H1 (cell line): Measurements from ENCODE around the gene ZNF646. TPM values are rescaled to one million over a fixed set of nuclear protein-coding genes. Genes with fewer than 3 reads are reported as not detected.

Source experiments
- CTCF ChIA-PET: fragments of 300-600 bp; sonication (Branson Sonifier 250); formaldehyde crosslinking; loops from one replicate; lab custom pipeline; 2021; ENCODE audit not compliant: partially characterized antibody; lab: Charles Lee
- POLR2A ChIA-PET: fragments of 300-600 bp; sonication (Branson Sonifier 250); formaldehyde crosslinking; loops from one replicate; lab custom pipeline; 2021; ENCODE audit warnings: inconsistent platforms; ENCODE audit not compliant: partially characterized antibody; lab: Charles Lee
- DNase-seq, 2 experiments: peaks; one replicate each; pipeline versions ENCODE4 v3.0.0 to v3.0.0-alpha.2; 2010 to 2022; ENCODE audit warnings: low spot score in 2 of 2, low read depth in 1 of 2, mixed read lengths in 1 of 2
- FAIRE-seq: peaks from 2 replicates; lab custom pipeline; 2011; peaks lifted over from hg19 to GRCh38; lab: Jason Lieb, UNC
- H2AFZ ChIP-seq: 2 replicates; pipeline ENCODE4 v1.8.1; 2012; ENCODE audit warnings: low read length, inconsistent platforms
- H2AK5ac ChIP-seq: 2 replicates; pipeline ENCODE4 v1.6.1; 2013; ENCODE audit warnings: low read depth, low read length
- H2BK120ac ChIP-seq: replicated peaks from 2 replicates; pipeline ENCODE3; 2013; ENCODE audit warnings: low read depth, low read length, inconsistent platforms
- H2BK12ac ChIP-seq: 2 replicates; pipeline ENCODE4 v1.6.1; 2013; ENCODE audit warnings: low read depth, low read length
- H2BK15ac ChIP-seq: 2 replicates; pipeline ENCODE4 v1.6.1; 2013; ENCODE audit warnings: low read length
- H2BK20ac ChIP-seq: 2 replicates; pipeline ENCODE4 v1.6.1; 2013; ENCODE audit warnings: low read length
- H2BK5ac ChIP-seq: 2 replicates; pipeline ENCODE4 v1.6.1; 2013; ENCODE audit warnings: low read depth, low read length
- H3K14ac ChIP-seq: 2 replicates; pipeline ENCODE4 v1.6.1; 2013; ENCODE audit warnings: inconsistent platforms; ENCODE audit not compliant: insufficient read length
- H3K18ac ChIP-seq: 2 replicates; pipeline ENCODE4 v1.6.1; 2013; ENCODE audit warnings: low read length; ENCODE audit errors: extremely low read depth
- H3K23ac ChIP-seq: 2 replicates; pipeline ENCODE4 v1.6.1; 2013; ENCODE audit warnings: inconsistent platforms; ENCODE audit not compliant: insufficient read length
- H3K23me2 ChIP-seq: 2 replicates; pipeline ENCODE4 v1.6.1; 2013; ENCODE audit warnings: low read depth, low read length
- H3K27ac ChIP-seq: 2 replicates; pipeline ENCODE4 v1.6.1; 2011; ENCODE audit warnings: low read depth, low read length, inconsistent platforms
- H3K27me3 ChIP-seq, 4 experiments: replicated peaks in 1 of 4; 1 replicate in 1 of 4; 2 replicates in 3 of 4; pipeline versions ENCODE4 v1.6.1 to v1.8.1; 2011 to 2013; ENCODE audit warnings: low read length in 3 of 4, mild to moderate bottlenecking in 3 of 4, inconsistent platforms in 2 of 4, mixed read lengths in 2 of 4, moderate library complexity in 1 of 4; ENCODE audit not compliant: control insufficient read depth in 3 of 4, insufficient read depth in 3 of 4; ENCODE audit errors: extremely low read depth in 1 of 4
- H3K36me3 ChIP-seq, 4 experiments: 2 replicates each; pipeline versions ENCODE4 v1.6.1 to v1.8.1; 2011 to 2013; ENCODE audit warnings: mild to moderate bottlenecking in 4 of 4, low read length in 3 of 4, moderate library complexity in 2 of 4, control low read depth in 1 of 4, inconsistent platforms in 1 of 4; ENCODE audit not compliant: insufficient read depth in 4 of 4, control insufficient read depth in 2 of 4
- H3K4ac ChIP-seq: replicated peaks from 2 replicates; pipeline ENCODE3; 2013; ENCODE audit warnings: low read length, low read depth, mixed read lengths, inconsistent platforms; ENCODE audit not compliant: insufficient read length
- H3K4me1 ChIP-seq, 4 experiments: replicated peaks in 1 of 4; 1 replicate in 1 of 4; 2 replicates in 3 of 4; pipeline versions ENCODE4 v1.6.1 to v1.8.1; 2011 to 2013; ENCODE audit warnings: low read length in 3 of 4, inconsistent platforms in 2 of 4, mixed read lengths in 1 of 4; ENCODE audit not compliant: insufficient read depth in 4 of 4, control insufficient read depth in 3 of 4
- H3K4me2 ChIP-seq, 2 experiments: 2 replicates each; pipeline versions ENCODE4 v1.6.1 to v1.8.1; 2011 to 2013; ENCODE audit warnings: low read depth in 2 of 2, low read length in 2 of 2, control low read depth in 1 of 2, inconsistent platforms in 1 of 2, mild to moderate bottlenecking in 1 of 2; ENCODE audit not compliant: insufficient read depth in 1 of 2
- H3K4me3 ChIP-seq, 4 experiments: fragments of 200-600, 300-600 bp in 1 of 4; sonication (generic), shearing (Covaris generic), sonication (Bioruptor Twin) in 1 of 4; 2 replicates each; pipeline versions ENCODE4 v1.5.1 to v1.8.1; 2011 to 2016; ENCODE audit warnings: low read length in 4 of 4, low read depth in 3 of 4, control low read depth in 2 of 4, inconsistent platforms in 2 of 4, mild to moderate bottlenecking in 2 of 4, mixed read lengths in 1 of 4, moderate library complexity in 1 of 4; ENCODE audit not compliant: insufficient read depth in 2 of 4; ENCODE audit errors: extremely low read depth in 1 of 4
- H3K56ac ChIP-seq: replicated peaks from 2 replicates; pipeline ENCODE3; 2013; ENCODE audit warnings: low read depth, mild to moderate bottlenecking, mixed read lengths, low read length, inconsistent platforms; ENCODE audit not compliant: insufficient read length
- H3K79me1 ChIP-seq: 2 replicates; pipeline ENCODE4 v1.6.1; 2013; ENCODE audit warnings: low read depth, low read length, control low read depth
- H3K79me2 ChIP-seq, 2 experiments: 2 replicates each; pipeline versions ENCODE4 v1.6.1 to v1.8.1; 2012 to 2013; ENCODE audit warnings: low read length in 2 of 2, mild to moderate bottlenecking in 2 of 2, inconsistent platforms in 1 of 2; ENCODE audit not compliant: insufficient read depth in 2 of 2, control insufficient read depth in 1 of 2
- H3K9ac ChIP-seq, 4 experiments: replicated peaks in 1 of 4; 1 replicate in 1 of 4; 2 replicates in 3 of 4; pipeline versions ENCODE4 v1.6.1 to v1.8.1; 2011 to 2013; ENCODE audit warnings: low read depth in 3 of 4, low read length in 3 of 4, control low read depth in 2 of 4, mild to moderate bottlenecking in 2 of 4, moderate library complexity in 2 of 4, inconsistent platforms in 1 of 4; ENCODE audit errors: extremely low read depth in 1 of 4
- H3K9me3 ChIP-seq, 2 experiments: 2 replicates each; pipeline versions ENCODE4 v1.6.1 to v1.8.1; 2012 to 2013; ENCODE audit warnings: mild to moderate bottlenecking in 2 of 2, moderate library complexity in 2 of 2, control low read depth in 1 of 2, inconsistent platforms in 1 of 2, low read depth in 1 of 2, low read length in 1 of 2, mixed read lengths in 1 of 2; ENCODE audit not compliant: insufficient read depth in 2 of 2
- H4K20me1 ChIP-seq, 2 experiments: replicated peaks in 1 of 2; 2 replicates each; pipeline versions ENCODE3 to v1.8.1; 2011 to 2013; ENCODE audit warnings: inconsistent platforms in 2 of 2, low read length in 2 of 2, mild to moderate bottlenecking in 1 of 2; ENCODE audit not compliant: insufficient read depth in 2 of 2, control insufficient read depth in 1 of 2
- H4K5ac ChIP-seq: 2 replicates; pipeline ENCODE4 v1.6.1; 2013; ENCODE audit warnings: low read length, low read depth, mixed read lengths, inconsistent platforms; ENCODE audit not compliant: insufficient read length
- H4K8ac ChIP-seq: 2 replicates; pipeline ENCODE4 v1.8.0; 2013; ENCODE audit warnings: mild to moderate bottlenecking, moderate library complexity, low read length, inconsistent platforms; ENCODE audit not compliant: insufficient read depth; ENCODE audit errors: extremely low read depth
- H4K91ac ChIP-seq: replicated peaks from 2 replicates; pipeline ENCODE3; 2013; ENCODE audit warnings: low read length, mixed read lengths, inconsistent platforms; ENCODE audit not compliant: insufficient read length
- CEBPB ChIP-seq: IDR thresholded peaks from 2 replicates; pipeline ENCODE4 v1.6.1; 2012; ENCODE audit warnings: low read depth, low read length
- CHD2 ChIP-seq: IDR thresholded peaks from 2 replicates; pipeline ENCODE4 v1.6.1; 2012; ENCODE audit warnings: low read length, improper control_type of control experiment
- KDM4A ChIP-seq: IDR thresholded peaks from one replicate; pipeline ENCODE4 v1.7.1; 2012; ENCODE audit warnings: low read depth, mild to moderate bottlenecking, moderate library complexity, low read length, inconsistent platforms; ENCODE audit not compliant: severe bottlenecking
- MAFK ChIP-seq: IDR thresholded peaks from 2 replicates; pipeline ENCODE4 v1.6.1; 2012; ENCODE audit warnings: low read depth, mild to moderate bottlenecking, improper control_type of control experiment, low read length
- NRF1 ChIP-seq: IDR thresholded peaks from 2 replicates; pipeline ENCODE4 v1.6.1; 2011; ENCODE audit warnings: mild to moderate bottlenecking, low read depth, low read length, improper control_type of control experiment
- PHF8 ChIP-seq: fragments of 200-600 bp; sonication (generic); conservative IDR thresholded peaks from 2 replicates; pipeline ENCODE4 v1.7.1; 2012; ENCODE audit warnings: low read depth, mild to moderate bottlenecking, inconsistent platforms, low read length, moderate library complexity
- POLR2A ChIP-seq, 2 experiments: IDR thresholded peaks; 1 replicate in 1 of 2; 2 replicates in 1 of 2; pipeline ENCODE4 v1.6.1; 2011; ENCODE audit warnings: low read depth in 2 of 2, low read length in 2 of 2, mild to moderate bottlenecking in 2 of 2; ENCODE audit errors: control extremely low read depth in 1 of 2
- RNF2 ChIP-seq: fragments of 200-900, 300-1000 bp; sonication (generic); IDR thresholded peaks from 2 replicates; pipeline ENCODE4 v1.7.1; 2016; ENCODE audit warnings: borderline replicate concordance, low read depth, mild to moderate bottlenecking, antibody characterized with exemption, low read length; ENCODE audit not compliant: poor library complexity, severe bottlenecking; ENCODE audit errors: missing control alignments
- WGBS, 2 experiments: shearing (Covaris generic) in 1 of 2; methylation state at CpG; one replicate each; pipeline versions ENCODE4 v1.1.6 to v1.1.7; 2013 to 2015; ENCODE audit warnings: low lambda C conversion rate in 2 of 2, mixed read lengths in 2 of 2, inconsistent platforms in 1 of 2, low coverage in 1 of 2, missing lambda C conversion rate in 1 of 2; ENCODE audit not compliant: insufficient replicate concordance in 2 of 2, insufficient coverage in 1 of 2, insufficient read length in 1 of 2; ENCODE audit errors: extremely low coverage in 1 of 2, missing lambda C conversion rate in 1 of 2; 5-methylcytosine and 5-hydroxymethylcytosine counted together
- polyA plus RNA-seq, 7 experiments: library from polyadenylated mRNA; depleted of rRNA in 3 of 7; stranded (reverse) in 5 of 7; unstranded in 2 of 7; fragments of >200 nt in 5 of 7; fragments of 200-250 nt in 2 of 7; gene quantifications; 1 replicate in 5 of 7; 2 replicates in 1 of 7; 4 replicates in 1 of 7; pipeline versions ENCODE4 v1.2.1 to v1.2.3, GENCODE V29; 2011 to 2013; ENCODE audit warnings: missing spikeins in 2 of 7, mixed read lengths in 2 of 7
- total RNA-seq: library from RNA; stranded (reverse); fragmentation: NEBNext Ultra II Directional; extraction: Animal tissue kit (Norgen Biotek cat#: 25700); gene quantifications from 2 replicates; pipeline ENCODE4 v1.2.1, GENCODE V29; 2021
- TF ChIP-seq, protein P1 (sequence below), 3 experiments: IDR thresholded peaks; 1 replicate in 2 of 3; 2 replicates in 1 of 3; pipeline versions ENCODE4 v1.5.1 to v1.6.1; 2011; ENCODE audit warnings: low read length in 3 of 3, mild to moderate bottlenecking in 3 of 3, inconsistent platforms in 2 of 3, low read depth in 1 of 3, moderate library complexity in 1 of 3; ENCODE audit not compliant: insufficient read depth in 1 of 3; ENCODE audit errors: control extremely low read depth in 1 of 3
- TF ChIP-seq, protein P2 (sequence below): IDR thresholded peaks from 2 replicates; pipeline ENCODE4 v1.6.1; 2012; ENCODE audit warnings: inconsistent platforms

The ZNF646 gene
- total and polyA plus RNA-seq, 2 of the 8 experiments (the other 6 are each of a cell fraction or from before 2014, with no cell fraction given), result 6.5 to 25.0 TPM

DNA sequence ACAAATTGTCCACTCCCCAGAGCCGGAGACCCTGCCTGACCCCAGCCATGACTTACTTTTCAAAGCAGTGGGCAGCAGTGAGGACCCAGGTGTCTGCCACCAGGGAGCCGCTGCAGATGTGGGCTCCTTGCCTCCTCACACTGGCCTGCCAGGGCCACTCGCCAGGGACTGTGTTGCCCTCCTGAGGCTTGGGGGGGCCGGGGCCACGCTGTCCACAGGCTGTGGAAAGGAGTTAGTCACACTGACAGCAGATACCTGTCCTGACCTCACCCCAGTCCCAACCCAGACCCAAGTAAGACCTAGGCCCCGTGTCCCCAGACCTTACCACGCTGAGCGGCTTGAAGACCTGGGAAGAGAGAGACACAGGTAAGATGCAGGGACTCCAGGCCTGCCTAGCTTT, 13.3 kb downstream of the ZNF646 start:
- ChIA-PET CTCF (interaction anchor here (1.2 to 3.0 kb wide), 2 partner anchors 8 to 73 kb away, joined by 3 to 14 read pairs; no protein-coding TSS in a partner anchor), POLR2A (interaction anchor here (1.1 to 1.9 kb wide), 4 partner anchors 10 to 97 kb away, joined by 3 to 6 read pairs (median 4); no protein-coding TSS in a partner anchor)
- no peak overlapping the region for H3K18ac ChIP-seq
- no peak overlapping the region for H3K27ac ChIP-seq
- FAIRE-seq (no peak), DNase-seq (no peak)
- WGBS, 2 experiments, result 88% methylated on average over 8 of the region's 8 CpGs; no CpG with 5 or more reads in 1 of the 2 experiments
- no peak overlapping the region for H3K56ac ChIP-seq
- H3K14ac ChIP-seq, result no peak overlapping the region
- peaks cover 0 to 2% of the 10 kb centered on the region in 2 experiments; a peak in 1 of 4 replicates for H3K79me2 ChIP-seq
- no peak overlapping the region for H2BK12ac ChIP-seq
- no peak overlapping the region for H2AFZ ChIP-seq
- peaks cover 9% of the 10 kb centered on the region for H3K79me1 ChIP-seq
- H3K27me3 ChIP-seq, result no peaks in the 10 kb centered on the region
- H3K9me3 ChIP-seq, result no peaks in the 10 kb centered on the region
- no peak overlapping the region for H3K4me3 ChIP-seq
- peaks cover 0 to 18% (median 6%) of the 10 kb centered on the region in 4 experiments; a peak in 5 of 8 replicates for H3K36me3 ChIP-seq
- no peak overlapping the region for H4K8ac ChIP-seq
- no peak overlapping the region for H2AK5ac ChIP-seq
- no peak overlapping the region for H3K4ac ChIP-seq
- H3K4me2 ChIP-seq, result no peak overlapping the region
- H4K5ac ChIP-seq, result no peak overlapping the region
- H4K91ac ChIP-seq, result no peak overlapping the region
- H3K4me1 ChIP-seq, result no peaks in the 10 kb centered on the region
- H2BK120ac ChIP-seq, result no peak overlapping the region
- no peak overlapping the region for H2BK15ac ChIP-seq
- H2BK20ac ChIP-seq, result no peak overlapping the region
- H3K23me2 ChIP-seq, result no peaks in the 10 kb centered on the region
- no peak overlapping the region for H3K23ac ChIP-seq
- no peak overlapping the region for H2BK5ac ChIP-seq
- H4K20me1 ChIP-seq, result peaks cover 8 to 22% of the 10 kb centered on the region in 2 experiments
- no peak overlapping the region for H3K9ac ChIP-seq
- TF ChIP-seq NRF1 (no peak), CHD2 (no peak), KDM4A (no peak), PHF8 (no peak), POLR2A (IDR thresholded peaks at IDR 0.05; ENCODE audit: control extremely low read depth in 1 of 2, low read depth in 2 of 2, low read length in 2 of 2) (no peak), CEBPB (no peak), RNF2 (no peak), MAFK (no peak)
- TF ChIP-seq, protein P1, sequence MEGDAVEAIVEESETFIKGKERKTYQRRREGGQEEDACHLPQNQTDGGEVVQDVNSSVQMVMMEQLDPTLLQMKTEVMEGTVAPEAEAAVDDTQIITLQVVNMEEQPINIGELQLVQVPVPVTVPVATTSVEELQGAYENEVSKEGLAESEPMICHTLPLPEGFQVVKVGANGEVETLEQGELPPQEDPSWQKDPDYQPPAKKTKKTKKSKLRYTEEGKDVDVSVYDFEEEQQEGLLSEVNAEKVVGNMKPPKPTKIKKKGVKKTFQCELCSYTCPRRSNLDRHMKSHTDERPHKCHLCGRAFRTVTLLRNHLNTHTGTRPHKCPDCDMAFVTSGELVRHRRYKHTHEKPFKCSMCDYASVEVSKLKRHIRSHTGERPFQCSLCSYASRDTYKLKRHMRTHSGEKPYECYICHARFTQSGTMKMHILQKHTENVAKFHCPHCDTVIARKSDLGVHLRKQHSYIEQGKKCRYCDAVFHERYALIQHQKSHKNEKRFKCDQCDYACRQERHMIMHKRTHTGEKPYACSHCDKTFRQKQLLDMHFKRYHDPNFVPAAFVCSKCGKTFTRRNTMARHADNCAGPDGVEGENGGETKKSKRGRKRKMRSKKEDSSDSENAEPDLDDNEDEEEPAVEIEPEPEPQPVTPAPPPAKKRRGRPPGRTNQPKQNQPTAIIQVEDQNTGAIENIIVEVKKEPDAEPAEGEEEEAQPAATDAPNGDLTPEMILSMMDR (IDR thresholded peaks at IDR 0.05; ENCODE audit: control extremely low read depth in 1 of 3, insufficient read depth in 1 of 3, low read depth in 1 of 3, low read length in 3 of 3), result no peak
- TF ChIP-seq, protein P2, sequence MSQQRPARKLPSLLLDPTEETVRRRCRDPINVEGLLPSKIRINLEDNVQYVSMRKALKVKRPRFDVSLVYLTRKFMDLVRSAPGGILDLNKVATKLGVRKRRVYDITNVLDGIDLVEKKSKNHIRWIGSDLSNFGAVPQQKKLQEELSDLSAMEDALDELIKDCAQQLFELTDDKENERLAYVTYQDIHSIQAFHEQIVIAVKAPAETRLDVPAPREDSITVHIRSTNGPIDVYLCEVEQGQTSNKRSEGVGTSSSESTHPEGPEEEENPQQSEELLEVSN, result no peak
